Caco-2 (cell line): ENCODE data around the gene SOHLH1. TPM values are rescaled to one million over a fixed set of nuclear protein-coding genes. Genes with fewer than 3 reads are reported as not detected.

Experiments used
- BruUV-seq: library from RNA; stranded (reverse); fragments of 400-500 nt; replicated peaks from 2 replicates; lab custom pipeline; 2021; lab: Mats Ljungman, UMichigan
- CTCF ChIA-PET: fragments of 300-600 bp; sonication (Branson Sonifier 250); formaldehyde crosslinking; loops from one replicate; lab custom pipeline; 2022; ENCODE audit warnings: antibody characterized with exemption; lab: Charles Lee
- POLR2A ChIA-PET: fragments of 300-600 bp; sonication (Branson Sonifier 250); formaldehyde crosslinking; loops from one replicate; lab custom pipeline; 2022; ENCODE audit warnings: antibody characterized with exemption; lab: Charles Lee
- DNase-seq, 2 experiments: peaks; one replicate each; pipeline versions ENCODE4 v3.0.0 to v3.0.0-alpha.2; 2020 to 2022
- H3K27me3 ChIP-seq: replicated peaks from 2 replicates; pipeline ENCODE4 v1.6.0; 2011; ENCODE audit warnings: low read length; ENCODE audit not compliant: control insufficient read depth, insufficient read depth
- H3K36me3 ChIP-seq: 2 replicates; pipeline ENCODE4 v1.5.1; 2011; ENCODE audit warnings: low read length; ENCODE audit not compliant: control insufficient read depth, insufficient read depth
- H3K4me1 ChIP-seq: fragments of 250-450 bp; sonication (Bioruptor Pico); 2 replicates; pipeline ENCODE4 v1.5.1; 2020; ENCODE audit warnings: mild to moderate bottlenecking
- H3K4me3 ChIP-seq: 2 replicates; pipeline ENCODE4 v1.5.1; 2011; ENCODE audit warnings: low read depth, mild to moderate bottlenecking, control low read depth, low read length
- H3K9me3 ChIP-seq: fragments of 250-450 bp; sonication (Bioruptor Pico); 2 replicates; pipeline ENCODE4 v1.5.1; 2020; ENCODE audit warnings: mild to moderate bottlenecking, moderate library complexity
- H3K27ac Mint-ChIP-seq: one replicate; pipeline ENCODE4 v1.8.0; 2022; ENCODE audit warnings: mixed read lengths; ENCODE audit not compliant: unreplicated experiment
- H3K27me3 Mint-ChIP-seq: one replicate; pipeline ENCODE4 v1.8.0; 2022; ENCODE audit warnings: mixed read lengths; ENCODE audit not compliant: insufficient read depth, unreplicated experiment
- H3K36me3 Mint-ChIP-seq: one replicate; pipeline ENCODE4 v1.8.0; 2022; ENCODE audit warnings: mild to moderate bottlenecking, mixed read lengths; ENCODE audit not compliant: insufficient read depth, unreplicated experiment
- H3K4me1 Mint-ChIP-seq: one replicate; pipeline ENCODE4 v1.8.0; 2022; ENCODE audit warnings: low read depth, mixed read lengths; ENCODE audit not compliant: unreplicated experiment
- H3K4me3 Mint-ChIP-seq: one replicate; pipeline ENCODE4 v1.8.0; 2022; ENCODE audit warnings: mild to moderate bottlenecking, moderate library complexity, mixed read lengths; ENCODE audit not compliant: unreplicated experiment
- H3K9me3 Mint-ChIP-seq: one replicate; pipeline ENCODE4 v1.8.0; 2022; ENCODE audit warnings: mixed read lengths; ENCODE audit not compliant: unreplicated experiment
- intact Hi-C: fragments of 100-400 bp; cut with micrococcal nuclease; formaldehyde crosslinking; loops from one replicate; pipeline ENCODE4 v1.10.0; 2022; ENCODE audit not compliant: unreplicated experiment
- total RNA-seq: library from RNA; stranded (reverse); gene quantifications from 2 replicates; pipeline ENCODE4 v1.2.3, GENCODE V29; 2022
- TF ChIP-seq, protein P1 (sequence below), 2 experiments: fragments of 200-600 bp in 1 of 2; IDR thresholded peaks; 1 replicate in 1 of 2; 2 replicates in 1 of 2; pipeline versions ENCODE4 v1.5.1 to v1.8.0; 2011 to 2022; ENCODE audit warnings: antibody characterized with exemption in 1 of 2, control low read depth in 1 of 2, inconsistent platforms in 1 of 2, low read depth in 1 of 2, low read length in 1 of 2, mild to moderate bottlenecking in 1 of 2, moderate library complexity in 1 of 2; ENCODE audit not compliant: insufficient read depth in 1 of 2, severe bottlenecking in 1 of 2, unreplicated experiment in 1 of 2

Gene SOHLH1
- total RNA-seq, 1 experiment from 2014 or later, result 44.9 TPM

GRCh38 chr9:135712613-135713295, 13.5 kb upstream of the SOHLH1 start:
- TF ChIP-seq, protein P1, sequence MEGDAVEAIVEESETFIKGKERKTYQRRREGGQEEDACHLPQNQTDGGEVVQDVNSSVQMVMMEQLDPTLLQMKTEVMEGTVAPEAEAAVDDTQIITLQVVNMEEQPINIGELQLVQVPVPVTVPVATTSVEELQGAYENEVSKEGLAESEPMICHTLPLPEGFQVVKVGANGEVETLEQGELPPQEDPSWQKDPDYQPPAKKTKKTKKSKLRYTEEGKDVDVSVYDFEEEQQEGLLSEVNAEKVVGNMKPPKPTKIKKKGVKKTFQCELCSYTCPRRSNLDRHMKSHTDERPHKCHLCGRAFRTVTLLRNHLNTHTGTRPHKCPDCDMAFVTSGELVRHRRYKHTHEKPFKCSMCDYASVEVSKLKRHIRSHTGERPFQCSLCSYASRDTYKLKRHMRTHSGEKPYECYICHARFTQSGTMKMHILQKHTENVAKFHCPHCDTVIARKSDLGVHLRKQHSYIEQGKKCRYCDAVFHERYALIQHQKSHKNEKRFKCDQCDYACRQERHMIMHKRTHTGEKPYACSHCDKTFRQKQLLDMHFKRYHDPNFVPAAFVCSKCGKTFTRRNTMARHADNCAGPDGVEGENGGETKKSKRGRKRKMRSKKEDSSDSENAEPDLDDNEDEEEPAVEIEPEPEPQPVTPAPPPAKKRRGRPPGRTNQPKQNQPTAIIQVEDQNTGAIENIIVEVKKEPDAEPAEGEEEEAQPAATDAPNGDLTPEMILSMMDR (IDR thresholded peaks at IDR 0.05; ENCODE audit: insufficient read depth in 1 of 2, low read depth in 1 of 2, low read length in 1 of 2, severe bottlenecking in 1 of 2, unreplicated experiment in 1 of 2), result no peak
- Histone ChIP-seq H3K27me3 (no peaks in the 10 kb centered on the region; the same call in 1 of the 2 replicates), H3K9me3 (no peaks in the 10 kb centered on the region), H3K36me3 (no peaks in the 10 kb centered on the region), H3K4me3 (no peak overlapping the region), H3K4me1 (no peaks in the 10 kb centered on the region)
- no TSS peak for BruUV-seq
- CTCF ChIA-PET, result no interaction called here
- intact Hi-C loops, result no loop called here
- H3K4me3 Mint-ChIP-seq, result no peak overlapping the region
- H3K27ac Mint-ChIP-seq, result no peak overlapping the region
- H3K36me3 Mint-ChIP-seq, result no peaks in the 10 kb centered on the region
- DNase-seq, result no peak
- H3K9me3 Mint-ChIP-seq, result no peaks in the 10 kb centered on the region
- H3K27me3 Mint-ChIP-seq, result peaks cover 31% of the 10 kb centered on the region
- no peaks in the 10 kb centered on the region for H3K4me1 Mint-ChIP-seq
- POLR2A ChIA-PET, result no interaction called here

DNA sequence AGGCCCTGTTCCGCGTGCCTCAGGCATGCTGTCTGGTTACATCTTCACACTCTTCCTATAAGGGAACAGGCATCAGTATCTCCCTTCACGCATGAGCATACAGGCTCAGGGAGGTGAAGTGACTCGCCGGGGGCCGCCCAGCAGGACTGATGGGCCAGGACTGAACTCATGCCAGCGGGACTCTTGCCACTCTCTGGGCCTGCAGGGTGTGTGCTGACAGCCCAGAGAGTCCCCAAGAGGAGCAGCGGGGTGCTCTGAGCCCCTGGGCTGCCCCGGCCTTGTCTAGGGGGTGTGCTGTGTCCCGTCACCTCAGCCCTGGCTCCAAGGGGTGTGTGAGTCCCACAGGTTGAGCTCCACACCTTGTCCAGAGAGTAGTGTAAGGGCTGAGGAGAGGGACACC, 12.6 kb upstream of the SOHLH1 start:
- no peaks in the 10 kb centered on the region for H3K9me3 ChIP-seq
- no peak for DNase-seq
- no peaks in the 10 kb centered on the region; the same call in 1 of the 2 replicates for H3K27me3 ChIP-seq
- intact Hi-C loops, result no loop called here
- POLR2A ChIA-PET, result no interaction called here
- no peak overlapping the region for H3K4me3 ChIP-seq
- no TSS peak for BruUV-seq
- Mint-ChIP-seq H3K4me1 (no peaks in the 10 kb centered on the region), H3K27ac (no peak overlapping the region), H3K27me3 (peaks cover 27% of the 10 kb centered on the region), H3K4me3 (no peak overlapping the region), H3K9me3 (no peaks in the 10 kb centered on the region), H3K36me3 (no peaks in the 10 kb centered on the region)
- CTCF ChIA-PET, result no interaction called here
- TF ChIP-seq, protein P1 (IDR thresholded peaks at IDR 0.05; ENCODE audit: insufficient read depth in 1 of 2, low read depth in 1 of 2, low read length in 1 of 2, severe bottlenecking in 1 of 2, unreplicated experiment in 1 of 2), result no peak
- no peaks in the 10 kb centered on the region for H3K4me1 ChIP-seq
- H3K36me3 ChIP-seq, result no peaks in the 10 kb centered on the region

DNA sequence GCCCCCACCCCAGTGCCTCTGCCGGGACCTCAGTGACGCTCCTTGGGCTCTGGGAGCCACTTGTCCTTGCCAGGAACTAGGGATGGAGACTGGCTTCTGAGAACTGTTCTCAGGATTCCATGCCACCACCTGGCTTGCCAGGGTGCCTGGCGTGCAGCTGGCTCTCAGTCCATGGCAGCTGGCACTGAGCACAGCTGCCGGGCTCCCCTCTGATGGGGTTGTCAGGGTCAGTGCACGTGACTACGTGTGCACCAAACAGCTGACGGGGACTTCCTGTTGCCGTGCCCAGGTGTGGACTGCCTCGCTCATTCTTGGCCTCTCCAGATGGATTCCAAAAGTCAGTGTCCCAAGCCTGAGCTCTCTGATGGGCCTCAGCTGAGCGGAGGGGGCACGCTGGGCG, 12.1 kb upstream of the SOHLH1 start:
- Histone ChIP-seq H3K27me3 (no peaks in the 10 kb centered on the region; the same call in 1 of the 2 replicates), H3K9me3 (no peaks in the 10 kb centered on the region), H3K4me1 (no peaks in the 10 kb centered on the region), H3K36me3 (no peaks in the 10 kb centered on the region), H3K4me3 (no peak overlapping the region)
- POLR2A ChIA-PET, result no interaction called here
- H3K27me3 Mint-ChIP-seq, result peaks cover 23% of the 10 kb centered on the region
- no peak overlapping the region for H3K4me3 Mint-ChIP-seq
- no peaks in the 10 kb centered on the region for H3K36me3 Mint-ChIP-seq
- no peak overlapping the region for H3K27ac Mint-ChIP-seq
- no peaks in the 10 kb centered on the region for H3K4me1 Mint-ChIP-seq
- BruUV-seq, result no TSS peak
- H3K9me3 Mint-ChIP-seq, result no peaks in the 10 kb centered on the region
- DNase-seq, result no peak
- TF ChIP-seq, protein P1 (IDR thresholded peaks at IDR 0.05; ENCODE audit: insufficient read depth in 1 of 2, low read depth in 1 of 2, low read length in 1 of 2, severe bottlenecking in 1 of 2, unreplicated experiment in 1 of 2), result no peak
- CTCF ChIA-PET, result no interaction called here
- intact Hi-C loops, result no loop called here
